NCI-H146 treated with DMSO at 0.1 percent for 48 hours (cell line): Measurements from ENCODE around the gene ZFP36.
"Not testable (repeated sequence)": the region's sequence is repeated elsewhere in the genome, so short reads cannot be mapped to it uniquely, and the experiment has no call there.

Source experiments
- DNase-seq: peaks from one replicate; lab custom pipeline; 2025; ENCODE audit not compliant: unreplicated experiment; lab: John Stamatoyannopoulos, UW

The ZFP36 gene

GRCh38 chr19:39406656-39407409, at the start of gene ZFP36:
ZFP36 (plus strand) TSS chr19:39406847; CDS start chr19:39406905, 58 bp downstream.
- DNase-seq, result peak; percentile 44

- DNase-seq, result no peak
These were observed 47.6 kb upstream of the ZFP36 start for GRCh38 chr19:39359026-39359425.

GRCh38 chr19:39360599-39360998, 46.0 kb upstream of the ZFP36 start:
- DNase-seq, result no peak

- DNase-seq, result no peak
These were observed 43.7 kb upstream of the ZFP36 start for GRCh38 chr19:39362682-39363657.

GRCh38 chr19:39363901-39364457, 42.7 kb upstream of the ZFP36 start:
- DNase-seq, result no peak

- no peak for DNase-seq
These were observed 41.1 kb upstream of the ZFP36 start for GRCh38 chr19:39365531-39365930.

- no peak for DNase-seq
These were observed 37.4 kb upstream of the ZFP36 start for GRCh38 chr19:39369200-39369599.

- DNase-seq, result no peak
These were observed 35.9 kb upstream of the ZFP36 start for GRCh38 chr19:39370735-39371134.

- no peak for DNase-seq
These were observed 34.4 kb upstream of the ZFP36 start for GRCh38 chr19:39372047-39372802.

GRCh38 chr19:39372941-39373340, 33.7 kb upstream of the ZFP36 start:
- DNase-seq, result no peak

GRCh38 chr19:39375929-39376328, 30.7 kb upstream of the ZFP36 start:
- DNase-seq, result no peak

- no peak for DNase-seq
These were observed 29.0 kb upstream of the ZFP36 start for GRCh38 chr19:39377373-39378362.

GRCh38 chr19:39379366-39379765, 27.3 kb upstream of the ZFP36 start:
- not testable (repeated sequence) for DNase-seq

GRCh38 chr19:39379865-39380396, 26.7 kb upstream of the ZFP36 start:
- DNase-seq, result no peak

GRCh38 chr19:39380521-39381502, 25.8 kb upstream of the ZFP36 start:
- no peak for DNase-seq

- DNase-seq, result no peak
These were observed 24.6 kb upstream of the ZFP36 start for GRCh38 chr19:39381910-39382611.

GRCh38 chr19:39382991-39383828, 23.4 kb upstream of the ZFP36 start:
- DNase-seq, result no peak
